Kidney tubule cell (primary cell): Measurements from ENCODE around the gene NUDT14.
A peak's percentile ranks its signal among the peaks of the same experiment; 100 is the strongest.

Experiments
- DNase-seq: peaks from one replicate; pipeline ENCODE4 v3.0.0-alpha.2; 2018; ENCODE audit warnings: low spot score

The NUDT14 gene

GRCh38 chr14:105212541-105213300 lies 31.6 kb upstream of the NUDT14 start:
- no peak for DNase-seq

GRCh38 chr14:105211758-105212089 lies 30.6 kb upstream of the NUDT14 start:
- no peak for DNase-seq

GRCh38 chr14:105211086-105211757 lies 30.1 kb upstream of the NUDT14 start:
- DNase-seq: no peak

- no peak for DNase-seq
Measured at GRCh38 chr14:105210266-105211025, 29.3 kb upstream of the NUDT14 start.

DNA sequence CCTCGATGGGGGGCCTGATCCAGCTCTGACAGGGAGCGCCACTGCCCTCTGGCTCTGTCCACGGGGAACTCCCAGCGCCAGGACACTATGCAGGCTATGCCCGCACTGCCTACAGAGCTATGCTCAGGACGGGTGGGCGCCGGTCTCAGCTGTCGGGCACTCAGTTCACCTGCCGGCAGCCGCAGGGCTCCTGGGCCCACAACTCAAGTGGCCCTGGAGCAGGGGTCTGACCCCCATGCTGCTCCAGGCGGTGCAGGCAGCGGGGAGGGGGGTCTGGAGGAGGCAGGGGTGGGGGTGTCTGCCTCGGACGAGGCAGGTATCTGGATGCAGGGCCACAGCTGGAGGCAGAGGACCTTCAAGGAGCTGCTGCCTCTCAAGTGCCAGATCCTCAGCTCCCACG lies 28.5 kb upstream of the NUDT14 start:
- no peak for DNase-seq

GRCh38 chr14:105209091-105209490 lies 28.0 kb upstream of the NUDT14 start:
- no peak for DNase-seq

DNA sequence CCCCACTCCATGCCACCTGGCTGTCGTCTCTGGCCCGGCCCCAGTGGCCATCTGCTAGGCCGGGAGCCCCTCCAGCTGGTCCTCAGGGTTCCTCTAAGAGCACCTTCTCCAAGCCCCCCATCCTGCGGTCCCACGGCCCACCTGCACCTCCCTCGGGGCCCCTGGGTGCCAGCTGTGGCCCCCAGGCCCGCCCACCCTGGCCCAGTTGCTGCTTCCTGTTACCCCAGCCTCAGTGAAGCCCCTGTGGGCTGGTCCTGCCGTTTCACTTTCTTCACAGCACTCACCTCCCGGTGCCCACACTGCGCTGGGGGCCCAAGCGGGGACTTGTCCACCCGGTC lies 27.6 kb upstream of the NUDT14 start:
- no peak for DNase-seq

GRCh38 chr14:105207996-105208737 lies 27.1 kb upstream of the NUDT14 start:
- no peak for DNase-seq

DNA sequence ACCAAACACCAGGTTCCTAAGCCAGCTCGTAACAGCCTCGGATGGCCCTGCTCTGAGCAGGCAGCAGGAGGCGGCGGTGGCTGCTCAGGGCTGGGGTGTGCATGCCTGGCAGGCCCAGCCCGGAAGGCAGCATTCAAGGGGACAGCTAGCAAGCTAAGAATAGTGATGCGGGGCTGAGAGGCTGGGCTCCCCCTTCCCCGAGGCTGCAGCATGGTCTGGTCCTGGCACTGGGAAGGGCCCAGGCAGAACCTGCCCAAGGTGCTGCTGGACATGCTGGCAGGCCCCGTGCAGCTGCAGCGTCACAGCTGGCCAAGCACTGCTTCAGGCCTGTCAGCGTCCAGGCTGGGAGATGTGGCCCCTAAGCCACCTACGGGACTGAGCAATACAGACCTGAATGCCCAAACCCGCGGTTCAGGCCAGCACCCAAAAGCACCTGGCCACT lies 26.4 kb upstream of the NUDT14 start:
- no peak for DNase-seq

DNA sequence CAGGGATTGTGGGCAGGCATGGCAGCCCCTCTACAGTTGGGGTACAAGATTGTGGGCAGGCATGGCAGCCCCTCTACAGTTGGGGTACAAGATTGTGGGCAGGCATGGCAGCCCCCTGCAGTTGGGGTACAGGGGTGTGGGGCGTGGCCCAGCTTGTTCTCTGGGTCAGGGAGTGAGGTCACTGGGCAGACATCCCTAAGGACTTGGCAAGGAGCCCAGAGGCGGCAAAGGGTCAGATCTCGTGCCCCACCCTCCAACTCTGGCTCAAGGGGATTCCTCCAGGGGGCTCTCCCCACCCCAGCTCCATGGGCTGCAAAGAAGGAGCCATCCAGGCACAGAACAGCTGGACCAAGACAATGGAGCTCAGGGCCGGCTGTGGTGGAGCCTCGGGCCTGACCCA lies 25.8 kb upstream of the NUDT14 start:
- DNase-seq: no peak

GRCh38 chr14:105205673-105206208 lies 24.6 kb upstream of the NUDT14 start:
- DNase-seq: no peak

GRCh38 chr14:105204931-105205672 lies 24.0 kb upstream of the NUDT14 start:
- DNase-seq: no peak

DNA sequence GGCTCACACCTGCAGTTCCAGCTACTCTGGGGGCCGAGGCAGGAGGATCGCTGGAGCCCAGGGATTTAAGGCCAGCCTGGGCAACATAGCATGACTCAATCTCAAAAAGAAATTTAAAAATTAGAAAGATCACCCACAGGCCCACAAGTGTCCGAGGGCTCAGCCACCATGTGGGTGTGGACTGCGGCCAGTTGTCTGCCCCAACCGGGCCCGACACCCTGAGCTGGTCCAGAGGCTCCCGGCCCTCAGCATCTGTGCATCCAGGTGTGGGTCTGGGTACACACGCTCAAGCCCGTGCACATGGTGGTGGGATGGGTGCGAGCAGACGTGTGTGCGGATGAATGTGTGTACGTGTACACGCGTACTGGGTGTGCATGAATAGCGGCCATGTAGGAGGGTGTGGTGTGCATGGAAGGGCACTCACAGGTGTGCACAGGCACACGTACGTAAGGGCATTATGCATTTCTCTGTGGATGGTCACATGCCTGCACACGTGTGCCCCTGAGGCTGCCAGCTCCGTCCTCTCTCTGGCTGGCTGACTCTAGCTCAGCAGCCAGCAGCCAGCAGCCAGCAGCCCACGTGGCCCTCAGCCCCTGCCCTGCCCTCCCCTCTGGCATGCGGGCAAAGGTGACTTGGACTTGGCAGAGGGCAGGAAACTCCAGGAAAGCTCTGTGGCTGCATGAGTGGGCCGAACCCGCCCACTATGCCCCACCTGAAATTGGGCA lies 23.3 kb upstream of the NUDT14 start:
- peak; percentile 89 for DNase-seq

GRCh38 chr14:105203701-105204100 lies 22.6 kb upstream of the NUDT14 start:
- no peak for DNase-seq

- peak; percentile 68 for DNase-seq
Measured at GRCh38 chr14:105203057-105203531, 22.0 kb upstream of the NUDT14 start.

DNA sequence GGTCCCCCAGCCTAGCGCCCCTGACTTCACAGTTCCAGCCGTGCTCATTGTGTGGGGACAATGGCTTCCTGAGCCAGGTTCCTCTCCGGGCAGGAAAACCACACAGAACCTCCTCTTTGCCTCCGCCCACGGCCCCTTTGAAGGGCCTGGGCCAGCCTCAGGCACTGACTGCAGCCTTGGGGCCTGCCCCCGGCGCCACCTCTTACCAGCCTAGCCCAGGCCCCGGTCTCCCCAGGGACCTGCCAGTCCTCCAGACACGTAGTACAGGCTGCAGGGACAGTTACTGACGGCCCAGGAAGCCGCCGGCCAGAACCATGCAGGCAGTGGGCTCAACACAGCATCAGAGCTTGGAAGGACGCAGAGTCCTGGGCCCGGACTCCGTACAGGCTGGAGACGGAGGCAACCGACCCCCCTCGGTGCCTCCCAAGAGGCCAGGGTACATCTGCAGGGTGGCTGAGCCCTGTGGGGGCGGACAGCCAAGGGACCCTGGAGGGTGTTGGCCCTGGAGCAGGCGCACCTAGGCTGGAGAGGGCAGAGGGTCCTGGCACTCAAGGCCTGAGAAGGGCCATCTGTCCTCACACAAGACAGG lies 20.9 kb upstream of the NUDT14 start:
- DNase-seq: no peak

DNA sequence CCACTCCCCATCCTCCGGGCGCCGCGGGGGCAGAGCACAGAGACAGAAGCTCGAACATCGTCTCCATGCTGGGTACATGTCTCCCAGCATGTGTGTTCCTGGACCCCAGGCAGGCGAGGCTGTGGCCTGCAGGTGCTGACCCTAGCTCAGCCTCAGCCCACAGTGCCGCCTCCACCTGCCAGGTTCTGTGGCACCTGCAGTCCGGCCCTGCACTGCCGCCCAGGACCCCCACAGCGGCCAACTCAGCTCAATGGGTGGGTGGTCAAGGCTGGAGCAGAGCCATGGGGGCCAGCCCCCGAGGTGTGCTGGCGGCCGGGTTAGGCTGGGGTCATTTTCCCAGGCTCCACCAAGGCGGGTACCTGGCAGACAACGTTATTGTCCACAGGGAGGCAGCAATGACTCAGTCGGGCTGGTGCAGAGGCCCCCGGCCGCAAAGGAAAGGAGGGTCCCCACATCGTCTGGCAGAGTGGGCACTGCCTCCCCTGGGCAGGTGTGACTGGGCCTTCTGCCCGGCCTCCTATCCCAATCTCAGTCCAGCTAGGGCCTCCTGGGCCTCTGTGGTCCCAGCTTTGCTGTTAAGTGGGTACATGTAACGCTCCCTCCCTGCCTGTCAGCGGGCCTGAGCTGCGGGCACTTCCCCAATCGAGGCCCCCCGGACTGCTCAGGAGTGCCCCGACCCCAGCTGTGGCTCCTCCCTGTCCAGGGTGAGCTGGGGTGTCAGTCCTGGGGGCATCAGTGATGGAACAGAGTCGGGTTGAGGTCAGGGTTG lies 20.2 kb upstream of the NUDT14 start:
- DNase-seq: no peak

- DNase-seq: no peak
Measured at GRCh38 chr14:105200641-105201040, 19.5 kb upstream of the NUDT14 start.

- DNase-seq: no peak
Measured at GRCh38 chr14:105200074-105200473, 19.0 kb upstream of the NUDT14 start.
